NCI-H1092 (cell line): ENCODE data around the gene KIFC1.

Experiments used
- DNase-seq: peaks from one replicate; lab custom pipeline; 2025; lab: John Stamatoyannopoulos, UW

The KIFC1 gene

GRCh38 chr6:33443025-33443424, 51.4 kb downstream of the KIFC1 start:
- no peak for DNase-seq

- DNase-seq: no peak
Observed at GRCh38 chr6:33443619-33444504, 52.2 kb downstream of the KIFC1 start.

DNA sequence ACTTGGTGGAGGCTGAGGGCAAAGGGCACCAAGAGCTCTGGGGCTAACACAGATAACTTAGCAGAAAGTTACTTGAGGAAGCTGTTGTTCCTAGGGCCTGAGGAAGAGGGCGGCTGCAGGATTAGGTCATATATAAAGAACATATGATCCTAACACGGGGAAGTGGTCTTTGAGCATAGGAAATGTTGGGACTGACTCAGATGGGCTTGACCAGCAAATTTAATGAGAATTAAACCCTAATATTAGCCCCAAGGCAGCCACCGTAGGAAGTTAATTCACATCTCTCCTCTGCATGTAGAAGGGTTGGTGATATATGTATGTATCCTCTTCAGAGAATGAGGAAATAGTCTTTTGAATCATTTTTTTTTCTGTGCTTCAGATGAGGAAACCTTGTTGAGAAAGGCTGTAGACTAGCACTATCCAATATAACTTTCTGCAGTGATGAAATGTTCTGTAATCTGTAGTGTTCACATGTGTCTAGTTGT, 53.5 kb downstream of the KIFC1 start:
- DNase-seq: no peak

DNA sequence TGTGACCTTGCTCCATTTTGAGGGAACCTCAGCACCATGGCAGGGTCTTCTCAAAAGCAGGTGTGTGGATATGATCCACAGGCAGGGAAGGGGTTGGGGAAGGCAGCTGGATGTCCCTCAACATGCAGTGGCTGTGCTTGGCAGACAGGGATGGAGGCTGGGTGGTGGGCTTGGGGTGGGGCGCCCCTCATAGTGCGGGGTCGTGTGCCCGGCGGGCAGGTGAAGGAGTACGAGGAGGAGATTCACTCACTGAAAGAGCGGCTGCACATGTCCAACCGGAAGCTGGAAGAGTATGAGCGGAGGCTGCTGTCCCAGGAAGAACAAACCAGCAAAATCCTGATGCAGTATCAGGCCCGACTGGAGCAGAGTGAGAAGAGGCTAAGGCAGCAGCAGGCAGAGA, 54.7 kb downstream of the KIFC1 start:
- DNase-seq: no peak

GRCh38 chr6:33450434-33450833, 58.8 kb downstream of the KIFC1 start:
- no peak for DNase-seq

DNA sequence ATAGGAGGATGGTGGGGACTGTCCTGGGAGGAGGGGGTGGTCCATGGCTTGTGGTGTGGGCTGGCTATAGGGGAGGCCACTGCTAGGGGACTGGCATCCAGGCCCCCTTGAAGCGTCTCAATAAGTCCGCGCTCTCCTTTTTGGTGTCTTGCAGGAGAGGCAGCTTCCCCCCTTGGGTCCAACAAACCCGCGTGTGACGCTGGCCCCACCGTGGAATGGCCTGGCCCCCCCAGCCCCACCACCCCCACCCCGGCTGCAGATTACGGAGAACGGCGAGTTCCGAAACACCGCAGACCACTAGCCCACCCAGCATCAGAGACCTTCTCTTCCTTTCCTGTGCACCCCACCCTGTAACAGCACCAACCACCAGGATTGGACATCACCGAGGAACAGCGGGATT, 60.0 kb downstream of the KIFC1 start:
- no peak for DNase-seq

- no peak for DNase-seq
Observed at GRCh38 chr6:33452496-33452895, 60.9 kb downstream of the KIFC1 start.

DNA sequence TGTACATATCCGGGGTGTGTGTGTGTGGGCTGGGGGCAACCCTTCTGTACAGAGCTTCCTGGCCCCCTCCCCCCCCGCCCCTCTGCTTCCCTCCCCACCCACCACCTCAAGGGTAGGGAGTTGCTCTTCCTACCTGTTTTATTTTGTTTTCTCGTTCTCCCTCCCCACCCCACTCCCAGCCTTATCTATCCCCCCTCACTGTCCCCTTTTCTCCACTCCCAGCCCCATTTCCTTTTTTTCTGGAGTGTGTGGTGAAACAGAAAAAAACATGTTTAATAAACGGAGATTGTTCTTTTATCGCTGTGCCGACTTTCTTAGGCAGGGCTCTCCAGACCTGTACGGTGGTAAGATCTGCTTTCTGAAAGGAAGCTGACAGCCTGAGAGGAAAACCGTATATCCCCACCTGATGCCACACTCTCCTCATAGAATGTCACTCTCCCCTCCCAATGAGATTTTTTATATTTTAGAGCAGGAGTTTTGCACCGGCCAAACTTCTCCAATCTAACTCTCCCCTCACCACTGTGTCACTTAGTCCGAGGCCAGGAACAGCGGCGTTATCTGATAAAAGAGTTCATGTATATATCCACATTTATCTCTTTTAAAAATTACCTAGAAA, 61.9 kb downstream of the KIFC1 start:
- no peak for DNase-seq

DNA sequence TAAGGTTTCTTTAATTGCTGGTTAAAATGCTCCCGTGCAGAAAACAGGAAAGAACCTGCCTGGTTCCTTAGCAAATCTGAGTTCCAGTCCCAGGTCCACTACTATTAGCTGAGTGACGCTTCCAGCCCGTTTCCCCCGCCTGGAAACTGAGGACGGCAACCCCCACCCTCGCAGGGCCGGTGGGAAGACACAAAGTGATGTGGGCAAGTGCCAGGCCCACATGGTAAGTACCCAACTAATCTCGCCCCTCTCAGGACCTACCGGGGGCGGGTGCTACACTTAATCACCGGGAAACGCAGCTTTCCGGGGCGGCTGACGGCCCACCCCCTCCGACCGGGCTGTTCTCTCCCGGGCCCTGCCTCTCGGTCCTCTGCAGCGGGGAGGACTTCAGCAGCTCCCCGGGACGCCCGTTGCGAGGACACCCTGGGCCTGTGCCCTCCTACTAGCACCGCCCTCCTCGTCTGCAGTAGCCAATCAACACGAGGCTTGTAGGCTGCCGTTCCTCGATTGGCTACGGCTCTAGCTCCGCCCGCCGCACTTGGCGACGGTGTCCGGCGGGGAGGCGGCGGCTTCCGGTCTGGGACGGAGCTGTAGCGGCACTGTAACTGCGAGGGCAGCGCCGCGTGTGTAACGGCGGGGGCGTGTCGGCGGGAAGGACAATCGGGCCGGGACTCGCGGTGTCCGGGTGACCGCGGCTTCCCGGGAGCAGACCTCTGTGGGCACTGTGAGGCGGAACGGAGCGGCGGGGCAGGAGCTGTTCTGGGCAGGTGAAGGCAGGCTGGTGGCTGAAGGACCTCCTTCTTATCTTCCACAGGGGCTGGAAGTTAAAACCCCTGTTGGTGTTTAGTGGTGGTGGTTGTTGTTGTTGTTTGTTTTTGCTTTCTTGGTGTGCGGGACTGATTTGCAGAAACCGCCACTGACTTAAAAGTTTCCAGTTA, 62.7 kb downstream of the KIFC1 start, which contains the start of gene ZBTB9:
Gene ZBTB9 (plus strand): TSS at position 568 of the 938 bp plus-strand sequence. CDS start 525 bp downstream, outside the sequence.
- DNase-seq: peak; percentile 90

- no peak for DNase-seq
Observed at GRCh38 chr6:33455051-33455450, 63.4 kb downstream of the KIFC1 start.

DNA sequence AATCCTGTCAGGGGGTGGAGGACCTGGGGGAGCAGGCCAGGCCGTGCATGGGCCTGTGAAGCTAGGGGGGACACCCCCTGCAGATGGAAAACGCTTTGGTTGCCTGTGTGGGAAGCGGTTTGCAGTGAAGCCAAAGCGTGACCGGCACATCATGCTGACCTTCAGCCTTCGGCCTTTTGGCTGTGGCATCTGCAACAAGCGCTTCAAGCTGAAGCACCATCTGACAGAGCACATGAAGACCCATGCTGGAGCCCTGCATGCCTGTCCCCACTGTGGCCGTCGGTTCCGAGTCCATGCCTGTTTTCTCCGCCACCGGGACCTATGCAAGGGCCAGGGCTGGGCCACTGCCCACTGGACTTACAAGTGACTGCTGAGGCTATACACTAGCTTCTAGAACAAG, 64.5 kb downstream of the KIFC1 start:
- DNase-seq: no peak

GRCh38 chr6:33458676-33459075, 67.1 kb downstream of the KIFC1 start:
- no peak for DNase-seq

DNA sequence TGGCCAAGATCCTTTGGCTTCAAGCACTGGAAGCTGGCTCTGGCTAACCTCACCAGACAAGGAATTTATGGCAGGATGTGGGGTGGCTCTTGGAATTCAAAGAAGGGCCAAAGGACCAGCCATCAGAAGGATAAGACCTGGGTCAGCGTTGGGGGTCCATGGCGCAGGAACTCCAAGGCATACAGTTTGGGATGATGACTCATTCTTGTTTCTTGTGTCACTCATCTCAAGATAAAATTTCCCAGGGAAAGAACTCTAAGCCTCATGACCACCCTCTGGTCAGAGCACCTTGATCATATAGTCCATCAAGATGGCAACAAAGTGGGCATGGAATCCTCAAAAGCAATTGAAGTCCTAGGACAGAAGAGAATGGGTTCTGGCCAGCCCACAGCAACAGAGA, 67.6 kb downstream of the KIFC1 start:
- DNase-seq: no peak
